ENCODE data around the gene NR4A1. TPM values are rescaled to one million over a fixed set of nuclear protein-coding genes. Genes with fewer than 3 reads are reported as not detected.

Gene NR4A1
- polyA plus RNA-seq, 1 donor from 2014 or later = 9.3 TPM

DNA sequence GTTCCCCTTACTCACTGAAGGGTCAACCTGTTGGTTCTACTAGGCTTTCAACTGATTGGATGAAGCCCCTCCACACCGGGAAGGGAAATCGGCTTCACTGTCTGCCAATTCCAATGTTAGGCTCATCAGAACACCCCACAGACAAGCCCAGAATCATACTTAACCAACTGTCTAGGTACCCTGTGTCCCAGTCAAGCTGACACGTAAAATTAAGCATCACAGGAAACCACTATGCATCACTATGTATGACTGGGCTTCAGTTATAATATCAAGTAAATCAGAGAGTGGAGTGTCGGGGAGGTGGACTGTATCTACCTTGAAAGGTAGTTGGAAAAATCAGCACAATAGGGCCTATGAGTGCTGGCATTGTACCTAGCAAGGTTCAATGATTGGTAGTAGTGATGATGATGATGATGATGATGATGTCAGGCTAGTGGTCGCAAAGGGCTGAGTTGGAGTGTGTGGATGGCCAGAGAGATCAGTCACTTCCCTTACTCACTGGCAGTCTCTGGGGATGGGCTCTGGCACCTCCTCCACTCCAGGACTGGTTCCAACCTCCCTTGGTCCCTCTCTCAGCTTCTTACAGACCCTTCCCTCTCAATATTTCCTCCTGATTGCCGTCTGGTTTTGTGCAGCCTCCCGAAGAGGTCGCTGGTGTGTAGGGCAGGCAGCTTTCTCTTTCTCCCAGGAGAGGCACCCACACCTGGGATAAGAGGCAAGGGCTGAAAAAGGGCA, 15.3 kb downstream of the NR4A1 start:
- Mint-ChIP-seq H3K4me3 (peak overlapping the region in 2 of 4 donors; percentile 4 to 73), H3K27me3 (no peaks in the 10 kb centered on the region), H3K36me3 (no peaks in the 10 kb centered on the region), H3K9me3 (no peaks in the 10 kb centered on the region), H3K27ac (peak overlapping the region in 2 of 3 donors; percentile 68 to 94), H3K4me1 (peaks cover 19 to 21% (median 20%) of the 10 kb centered on the region in 3 donors)

DNA sequence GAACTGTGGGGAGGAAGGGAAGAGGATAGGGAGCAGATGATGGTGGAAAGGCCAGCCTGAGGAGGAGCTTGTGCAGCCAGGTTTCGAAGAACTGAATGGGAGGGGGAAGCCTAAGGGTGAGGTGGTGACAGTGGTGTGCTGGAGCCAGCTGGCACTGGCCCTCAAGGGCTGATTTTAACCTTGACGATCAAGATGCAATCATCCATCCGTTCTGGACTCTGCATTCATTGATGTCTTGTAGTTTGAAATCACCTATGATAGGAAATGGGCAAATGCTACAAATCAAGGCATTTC, 15.8 kb downstream of the NR4A1 start:
- Mint-ChIP-seq H3K27ac (peak overlapping the region in 1 of 3 donors; percentile 94), H3K36me3 (no peaks in the 10 kb centered on the region), H3K9me3 (no peaks in the 10 kb centered on the region), H3K4me1 (peaks cover 21 to 24% (median 22%) of the 10 kb centered on the region in 3 donors), H3K4me3 (peak overlapping the region in 1 of 4 donors; percentile 4), H3K27me3 (no peaks in the 10 kb centered on the region)

DNA sequence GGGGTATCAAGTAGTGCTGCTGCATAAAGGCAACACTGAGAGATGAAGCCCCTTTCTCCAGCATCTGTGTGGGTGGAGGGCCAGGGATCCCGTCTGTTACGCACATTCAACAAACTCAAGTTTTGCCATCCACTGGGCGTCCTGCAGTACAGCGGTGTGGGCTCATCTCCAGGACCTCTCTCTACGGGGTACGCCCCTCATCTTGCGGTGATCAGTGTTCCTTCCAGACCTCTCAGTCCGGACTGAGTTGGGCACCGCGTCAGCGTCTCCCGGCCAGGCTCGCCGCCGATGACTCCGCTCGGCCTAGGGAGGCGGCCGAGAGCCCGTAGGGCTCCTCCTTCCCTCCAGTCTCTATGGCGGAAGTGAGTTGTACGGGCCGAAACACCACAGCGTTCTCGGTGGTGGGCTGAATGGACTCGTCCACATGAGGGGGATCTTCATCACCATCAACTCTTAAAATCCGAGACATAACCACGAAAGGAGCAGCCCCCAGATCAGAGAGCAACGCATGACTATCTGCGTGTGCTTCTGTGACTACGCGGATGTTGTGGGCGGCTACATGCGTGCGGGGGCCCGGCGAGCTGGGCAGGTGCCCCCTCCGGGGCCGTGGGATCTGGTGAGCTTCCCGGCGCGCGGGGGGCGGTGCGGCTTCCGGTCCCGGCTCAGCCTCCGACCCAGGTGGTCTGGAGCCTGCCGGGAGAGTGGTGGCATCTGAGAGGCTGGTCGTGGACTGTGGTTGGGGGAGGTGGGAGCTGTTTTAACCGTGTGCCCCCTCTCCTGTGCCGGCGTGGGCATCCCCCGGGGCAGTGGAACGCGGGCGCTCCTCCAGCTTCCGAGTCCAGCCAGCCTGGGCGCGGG, 18.3 kb downstream of the NR4A1 start, which contains the start of gene ATG101:
ATG101 (plus strand) TSS at position 652 of the 858 bp plus-strand sequence. CDS start 3,673 bp downstream, outside the sequence.
- peak within 1 kb of the TSS; percentile 91 to 99 (median 98) for H3K4me3 Mint-ChIP-seq
- H3K27me3 Mint-ChIP-seq = no peaks in the 10 kb centered on the region
- peaks cover 6% of the 10 kb centered on the region for H3K36me3 Mint-ChIP-seq
- peaks cover 33 to 40% (median 37%) of the 10 kb centered on the region in 3 donors for H3K4me1 Mint-ChIP-seq
- peak within 1 kb of the TSS; percentile 92 to 99 (median 98) for H3K27ac Mint-ChIP-seq
- H3K9me3 Mint-ChIP-seq = no peaks in the 10 kb centered on the region

DNA sequence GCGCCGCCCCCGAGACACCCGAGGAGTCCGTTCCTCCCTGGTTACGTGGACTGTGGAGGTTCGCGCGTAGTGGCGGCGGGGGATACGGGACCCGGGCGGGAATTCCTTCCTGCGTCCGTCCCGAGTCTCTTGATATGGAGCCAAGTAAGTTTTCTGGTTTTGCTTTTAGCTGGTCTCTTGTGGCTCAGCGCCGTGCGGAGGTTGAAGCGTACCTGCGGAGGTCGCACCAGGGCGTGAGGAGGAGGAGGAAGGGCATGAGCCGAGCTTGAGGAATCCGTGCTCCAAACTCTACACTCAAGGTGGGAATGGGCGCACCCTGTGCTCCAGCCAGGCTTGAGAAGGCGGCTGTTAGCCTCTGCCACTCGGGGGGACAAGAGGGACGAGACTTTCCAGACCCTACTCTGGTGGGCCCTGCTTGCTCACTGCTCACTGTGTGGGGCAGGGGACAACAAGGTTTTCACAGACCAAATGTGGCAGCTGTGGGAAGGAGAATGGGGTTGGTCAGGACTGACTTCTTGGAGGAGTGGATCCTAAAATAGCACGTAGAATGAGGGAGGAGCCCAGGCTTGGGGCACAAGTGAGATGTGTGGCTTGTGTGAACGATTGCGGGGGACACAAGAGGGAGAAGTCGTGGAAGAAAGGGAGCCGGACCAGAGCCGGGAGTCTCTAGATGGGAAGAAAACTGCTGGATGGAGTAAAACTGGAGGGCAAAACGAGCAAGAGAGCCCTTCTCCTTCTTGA, 19.1 kb downstream of the NR4A1 start:
- Mint-ChIP-seq H3K36me3 (peaks cover 6% of the 10 kb centered on the region), H3K9me3 (no peaks in the 10 kb centered on the region), H3K27ac (peak overlapping the region; percentile 92 to 99 (median 98)), H3K4me1 (peaks cover 33 to 41% (median 37%) of the 10 kb centered on the region in 3 donors), H3K27me3 (no peaks in the 10 kb centered on the region), H3K4me3 (peak overlapping the region; percentile 91 to 99 (median 98))

DNA sequence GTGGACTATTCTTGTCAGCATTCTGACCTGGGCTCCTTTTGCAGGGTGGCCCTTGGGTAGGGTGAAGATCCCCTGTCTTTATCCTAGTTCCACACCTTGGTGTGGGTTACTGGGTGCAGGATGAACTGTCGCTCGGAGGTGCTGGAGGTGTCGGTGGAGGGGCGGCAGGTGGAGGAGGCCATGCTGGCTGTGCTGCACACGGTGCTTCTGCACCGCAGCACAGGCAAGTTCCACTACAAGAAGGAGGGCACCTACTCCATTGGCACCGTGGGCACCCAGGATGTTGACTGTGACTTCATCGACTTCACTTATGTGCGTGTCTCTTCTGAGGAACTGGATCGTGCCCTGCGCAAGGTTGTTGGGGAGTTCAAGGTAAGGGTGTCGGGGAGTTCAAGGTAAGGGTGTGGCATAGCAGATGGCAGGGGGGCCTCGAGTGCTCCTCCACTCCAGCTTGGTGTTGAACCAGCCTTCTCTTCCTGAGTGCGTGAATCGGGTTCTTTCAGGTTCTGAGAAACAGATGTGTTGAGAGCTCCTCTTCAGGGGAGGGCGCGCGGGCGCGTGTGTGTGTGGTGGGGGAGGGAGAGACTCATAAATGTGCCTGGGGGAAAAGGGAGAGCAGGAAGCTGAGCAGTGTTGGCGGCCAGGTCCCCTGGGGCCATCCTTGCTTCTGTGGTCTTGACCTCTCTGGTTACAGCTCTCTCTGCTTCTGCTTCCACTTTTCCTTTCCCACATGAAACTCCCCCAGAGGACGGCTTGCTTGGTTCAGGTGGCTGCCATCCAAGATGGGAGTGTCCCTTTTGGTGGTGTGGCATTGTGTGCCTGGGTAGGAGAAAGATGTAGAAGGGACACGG, 22.5 kb downstream of the NR4A1 start:
- H3K27me3 Mint-ChIP-seq = no peaks in the 10 kb centered on the region
- H3K9me3 Mint-ChIP-seq = no peaks in the 10 kb centered on the region
- H3K4me1 Mint-ChIP-seq = peaks cover 36 to 41% (median 37%) of the 10 kb centered on the region in 3 donors
- H3K4me3 Mint-ChIP-seq = peak overlapping the region in 3 of 4 donors; percentile 50 to 65 (median 59)
- peaks cover 10% of the 10 kb centered on the region for H3K36me3 Mint-ChIP-seq
- H3K27ac Mint-ChIP-seq = peak overlapping the region; percentile 28 to 79 (median 77)

DNA sequence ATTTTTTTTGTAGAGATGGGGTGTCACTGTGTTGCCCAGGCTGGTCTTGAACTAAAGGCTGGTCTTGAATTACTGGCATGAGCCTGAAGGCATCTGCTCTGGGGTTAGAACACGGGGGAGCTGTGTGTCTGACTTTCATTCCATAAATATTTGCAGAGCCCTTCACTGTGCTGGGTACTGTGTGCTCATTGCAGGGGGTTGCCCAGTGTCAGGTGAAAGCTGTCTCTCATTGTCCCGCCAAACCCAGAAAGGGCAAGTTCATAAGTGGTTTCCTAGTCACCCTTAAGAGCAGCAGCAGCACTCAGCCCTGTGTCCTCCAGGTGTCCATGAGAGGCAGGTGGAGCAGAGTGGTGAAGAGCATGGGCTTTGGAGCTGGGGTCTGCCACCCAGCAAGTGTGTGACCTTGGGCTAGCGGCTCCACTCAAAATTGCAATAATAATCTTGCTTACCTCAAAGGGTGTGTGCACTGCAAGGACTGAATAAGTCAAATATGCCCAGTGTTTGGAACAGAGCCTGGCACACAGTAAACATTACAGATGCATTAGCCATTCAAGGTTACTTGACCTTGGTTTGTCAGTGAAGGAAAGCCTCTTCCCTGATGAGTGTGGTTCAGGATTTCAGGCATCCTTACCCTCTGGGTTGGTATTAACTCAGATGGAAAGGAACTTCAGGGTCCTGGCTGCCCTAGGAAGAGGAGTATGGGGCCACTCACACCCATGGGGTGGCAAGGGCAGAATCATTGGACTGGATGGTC, 23.9 kb downstream of the NR4A1 start:
- H3K4me3 Mint-ChIP-seq = peak overlapping the region in 1 of 4 donors; percentile 28
- peaks cover 26 to 33% (median 27%) of the 10 kb centered on the region in 3 donors for H3K4me1 Mint-ChIP-seq
- no peaks in the 10 kb centered on the region for H3K9me3 Mint-ChIP-seq
- H3K27me3 Mint-ChIP-seq = no peaks in the 10 kb centered on the region
- no peak overlapping the region for H3K27ac Mint-ChIP-seq
- H3K36me3 Mint-ChIP-seq = peaks cover 10% of the 10 kb centered on the region

DNA sequence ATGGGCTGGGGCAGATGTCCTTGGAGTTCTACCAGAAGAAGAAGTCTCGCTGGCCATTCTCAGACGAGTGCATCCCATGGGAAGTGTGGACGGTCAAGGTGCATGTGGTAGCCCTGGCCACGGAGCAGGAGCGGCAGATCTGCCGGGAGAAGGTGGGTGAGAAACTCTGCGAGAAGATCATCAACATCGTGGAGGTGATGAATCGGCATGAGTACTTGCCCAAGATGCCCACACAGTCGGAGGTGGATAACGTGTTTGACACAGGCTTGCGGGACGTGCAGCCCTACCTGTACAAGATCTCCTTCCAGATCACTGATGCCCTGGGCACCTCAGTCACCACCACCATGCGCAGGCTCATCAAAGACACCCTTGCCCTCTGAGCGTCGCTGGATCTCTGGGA, 25.6 kb downstream of the NR4A1 start:
- Mint-ChIP-seq H3K4me3 (no peak overlapping the region), H3K4me1 (peaks cover 21 to 32% (median 27%) of the 10 kb centered on the region in 3 donors), H3K27ac (no peak overlapping the region), H3K9me3 (no peaks in the 10 kb centered on the region), H3K36me3 (peaks cover 10% of the 10 kb centered on the region), H3K27me3 (no peaks in the 10 kb centered on the region)

DNA sequence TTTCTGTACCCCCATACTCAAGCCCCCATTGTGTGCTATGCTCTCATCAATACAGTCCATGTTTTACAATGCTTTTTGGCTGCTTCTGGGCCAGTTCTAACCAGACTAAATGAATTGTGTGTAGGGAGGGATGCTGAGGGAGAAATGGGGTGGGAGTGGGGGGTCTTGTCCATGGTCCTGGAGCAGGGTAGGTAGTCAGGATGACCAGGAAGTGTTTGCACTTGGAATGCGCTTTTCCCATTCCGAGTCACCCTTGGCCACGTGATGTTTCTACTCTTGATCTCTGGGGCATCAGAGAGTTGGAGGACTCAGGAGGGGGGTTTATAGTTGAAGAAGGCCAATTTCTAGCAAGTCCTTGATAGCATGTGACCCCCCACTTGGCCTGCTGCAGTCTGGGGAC, 27.0 kb downstream of the NR4A1 start:
- no peak overlapping the region for H3K4me3 Mint-ChIP-seq
- no peaks in the 10 kb centered on the region for H3K9me3 Mint-ChIP-seq
- H3K4me1 Mint-ChIP-seq = peaks cover 20 to 31% (median 31%) of the 10 kb centered on the region in 3 donors
- H3K27me3 Mint-ChIP-seq = no peaks in the 10 kb centered on the region
- H3K36me3 Mint-ChIP-seq = peaks cover 10% of the 10 kb centered on the region
- no peak overlapping the region for H3K27ac Mint-ChIP-seq

DNA sequence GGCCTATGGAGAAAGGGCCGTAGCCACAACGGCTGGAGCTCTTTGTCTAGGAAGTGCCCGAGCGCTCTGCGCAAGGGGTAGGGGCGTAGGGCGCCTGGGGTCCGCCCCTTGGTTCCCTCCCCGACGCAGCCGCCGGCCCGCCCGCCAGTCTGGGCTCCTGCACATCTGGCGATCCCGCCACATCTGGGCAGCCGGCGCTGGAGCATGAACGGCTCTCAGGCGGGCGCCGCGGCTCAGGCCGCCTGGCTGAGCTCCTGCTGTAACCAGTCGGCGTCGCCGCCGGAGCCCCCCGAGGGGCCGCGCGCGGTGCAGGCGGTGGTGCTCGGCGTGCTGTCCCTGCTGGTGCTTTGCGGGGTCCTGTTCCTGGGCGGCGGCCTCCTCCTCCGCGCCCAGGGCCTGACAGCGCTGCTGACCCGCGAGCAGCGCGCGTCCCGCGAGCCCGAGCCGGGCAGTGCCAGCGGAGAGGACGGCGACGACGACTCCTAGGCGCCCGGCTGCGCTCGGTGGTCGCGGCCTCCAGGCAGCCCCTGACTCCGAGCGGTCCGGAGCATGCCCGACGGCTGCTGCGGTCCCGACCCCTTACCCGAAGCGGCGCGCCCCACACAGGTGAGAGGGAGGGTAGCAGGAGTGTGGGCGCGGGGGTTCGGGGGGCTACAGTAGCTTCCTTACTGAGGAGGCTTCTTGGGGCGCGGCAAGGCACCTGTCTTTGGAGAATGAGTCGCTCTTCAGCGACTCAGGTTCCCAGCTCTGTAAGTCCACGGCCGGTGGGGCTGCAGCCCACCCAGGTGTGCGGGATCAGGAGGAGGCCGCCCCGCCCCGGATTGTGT, 28.5 kb downstream of the NR4A1 start, which contains the start of gene SMIM41:
SMIM41 (plus strand) TSS at position 129 of the 827 bp plus-strand sequence; CDS start at position 205, 76 bp downstream.
- H3K27me3 Mint-ChIP-seq = no peaks in the 10 kb centered on the region

DNA sequence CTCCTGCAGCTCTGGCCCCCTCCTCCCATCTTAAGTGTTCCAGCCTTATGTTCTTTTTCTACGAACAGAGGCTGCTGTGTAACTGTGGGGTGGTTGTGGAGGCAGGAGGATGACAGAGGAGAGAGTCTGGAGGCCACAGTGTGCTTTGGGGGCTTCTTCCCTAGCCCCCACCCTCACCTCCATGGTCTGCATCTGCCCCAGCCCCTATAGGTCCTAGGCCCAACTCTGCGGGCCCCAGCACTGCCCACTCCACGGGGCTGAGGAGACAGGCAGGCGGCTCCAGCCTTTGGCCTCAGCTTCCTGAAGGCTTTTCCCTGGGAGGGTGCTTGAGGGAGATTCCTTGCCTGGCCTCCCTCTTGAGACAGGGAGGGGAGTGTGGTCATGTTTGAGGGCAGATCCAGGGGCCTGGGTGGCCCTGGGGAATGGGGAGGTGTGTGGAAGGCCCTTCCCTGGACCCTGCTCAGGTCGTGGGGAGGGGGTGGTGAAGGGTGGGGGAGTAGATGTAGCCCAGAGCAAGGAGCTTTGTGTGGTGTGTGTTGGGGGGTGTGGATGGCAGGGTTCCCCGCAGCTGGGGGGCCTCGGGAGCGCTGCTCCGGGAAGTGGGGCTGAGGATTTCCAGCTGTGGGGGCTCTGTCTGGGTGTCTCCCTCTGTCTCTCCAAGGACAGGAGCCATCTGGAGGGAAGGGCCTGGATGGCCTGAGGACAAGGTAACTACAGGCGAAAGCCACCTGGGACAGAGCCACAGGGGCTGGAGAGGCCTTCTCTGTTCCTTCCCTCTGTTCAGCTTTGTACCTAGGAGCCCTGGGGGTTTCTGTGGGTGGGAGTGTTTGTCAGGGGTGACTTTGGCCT, 29.4 kb downstream of the NR4A1 start:
- Mint-ChIP-seq H3K27ac (peak overlapping the region; percentile 59 to 72 (median 71)), H3K36me3 (peaks cover 6% of the 10 kb centered on the region), H3K4me1 (peaks cover 17 to 30% (median 23%) of the 10 kb centered on the region in 3 donors), H3K9me3 (no peaks in the 10 kb centered on the region), H3K27me3 (no peaks in the 10 kb centered on the region), H3K4me3 (peak overlapping the region in 2 of 4 donors; percentile 79 to 85)

More for the DNA sequence above, 28.5 kb downstream of the NR4A1 start, which contains the start of gene SMIM41:
- Mint-ChIP-seq H3K9me3 (no peaks in the 10 kb centered on the region), H3K4me3 (peak within 1 kb of the TSS in 2 of 4 donors; percentile 45 to 52), H3K4me1 (peaks cover 17 to 30% (median 24%) of the 10 kb centered on the region in 3 donors), H3K36me3 (peaks cover 6% of the 10 kb centered on the region), H3K27ac (peak within 1 kb of the TSS in 1 of 3 donors; percentile 59)

DNA sequence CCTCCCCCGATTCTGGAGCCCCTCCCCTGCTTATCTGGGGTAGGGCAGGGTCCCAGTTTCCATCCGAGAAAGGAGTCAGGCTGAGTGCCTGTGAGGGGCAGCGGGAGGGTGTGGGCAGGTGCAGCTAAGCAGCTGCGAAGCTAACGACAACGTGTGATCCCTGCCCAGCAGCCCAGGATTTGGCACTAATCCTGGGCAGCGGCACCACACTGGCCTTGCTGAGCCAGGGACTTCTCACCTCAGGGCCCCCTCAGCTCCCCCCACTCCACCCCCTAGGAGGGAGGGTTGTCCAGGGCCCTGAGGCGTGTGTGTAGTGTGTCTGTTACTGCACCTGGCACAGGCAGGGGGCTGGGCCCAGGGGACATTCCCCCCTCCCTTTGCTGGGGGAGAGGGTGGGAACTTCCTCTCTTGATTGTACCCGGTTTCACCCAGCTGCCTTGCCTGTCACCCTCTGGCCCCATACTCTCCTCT, 30.1 kb downstream of the NR4A1 start:
- H3K9me3 Mint-ChIP-seq = no peaks in the 10 kb centered on the region
- peaks cover under 1% of the 10 kb centered on the region for H3K27me3 Mint-ChIP-seq
- peaks cover 17 to 30% (median 23%) of the 10 kb centered on the region in 3 donors for H3K4me1 Mint-ChIP-seq
- peaks cover 6% of the 10 kb centered on the region for H3K36me3 Mint-ChIP-seq
- peak overlapping the region in 3 of 4 donors; percentile 55 to 85 (median 79) for H3K4me3 Mint-ChIP-seq
- H3K27ac Mint-ChIP-seq = peak overlapping the region; percentile 62 to 72 (median 71)
